ENCODE results near the gene CTRL. TPM values are rescaled to one million over a fixed set of nuclear protein-coding genes. Genes with fewer than 3 reads are reported as not detected.

The CTRL gene
- 1.9 TPM for polyA plus RNA-seq (2013, experiment 1 of 2)
- 1.7 TPM for polyA plus RNA-seq (2013, experiment 2 of 2)

DNA sequence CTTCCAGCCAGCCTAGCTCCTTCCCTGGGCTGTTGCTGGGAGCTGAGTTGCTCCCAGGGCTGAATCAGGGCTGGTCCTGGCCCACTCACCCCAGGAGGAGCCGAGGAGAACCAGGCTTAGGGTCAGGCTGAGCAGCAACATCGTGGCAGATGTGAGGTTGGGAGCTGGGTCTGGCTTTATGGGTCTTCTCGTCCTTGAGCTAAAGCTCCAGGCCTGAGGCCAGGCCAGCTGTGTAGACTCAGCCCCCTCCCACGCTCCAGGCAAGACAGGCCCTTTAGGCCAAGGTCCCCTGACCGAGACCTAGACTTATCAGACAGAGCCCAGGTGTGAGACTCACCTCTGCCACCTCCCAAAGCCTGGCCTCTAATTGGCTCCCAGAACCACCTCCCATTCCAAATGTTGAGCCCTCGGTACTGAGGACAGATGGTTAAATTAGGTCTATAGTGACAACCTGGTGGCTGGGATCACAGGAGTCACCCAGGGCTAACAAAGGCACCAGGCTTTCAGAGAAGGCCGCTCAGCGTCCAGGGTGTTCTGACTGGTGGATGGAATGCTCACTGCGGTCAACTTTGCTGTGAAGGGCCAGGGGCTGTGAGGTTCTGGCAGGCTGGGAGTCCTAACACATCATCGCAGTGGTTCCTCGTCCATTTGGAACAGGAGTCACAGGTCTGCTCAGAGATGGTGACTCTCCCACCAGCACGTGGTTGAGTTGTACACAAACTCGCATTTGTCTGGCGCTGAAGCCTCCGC is at the start of gene CTRL:
Gene CTRL, minus strand, starts transcription at position 151 of the 750 bp plus-strand sequence. Its CDS starts 10 bp downstream, at position 141.
- H2AK5ac ChIP-seq (ENCODE audit: low read length): no peak within 1 kb of the TSS
- peak; percentile 71 for DNase-seq
- no peaks in the 10 kb centered on the region for H3K27me3 ChIP-seq (ENCODE audit: insufficient read depth, low read length, poor library complexity)
- H3K27ac ChIP-seq (ENCODE audit: low read depth, low read length): no peak within 1 kb of the TSS
- peaks cover 9% of the 10 kb centered on the region for H3K4me1 ChIP-seq (ENCODE audit: control insufficient read depth, low read depth, low read length)
- no peak within 1 kb of the TSS for H4K8ac ChIP-seq (ENCODE audit: low read depth, low read length)
- peaks cover 2% of the 10 kb centered on the region for H3K36me3 ChIP-seq (ENCODE audit: control insufficient read depth, insufficient read depth, low read length)
- H3K79me1 ChIP-seq (ENCODE audit: low read length): peaks cover 4% of the 10 kb centered on the region
- H4K5ac ChIP-seq (ENCODE audit: low read length): no peak within 1 kb of the TSS
- H3K4me2 ChIP-seq (ENCODE audit: low read length): no peak within 1 kb of the TSS
- no peak within 1 kb of the TSS for H3K9ac ChIP-seq (ENCODE audit: low read length)
- no peak within 1 kb of the TSS for H3K23ac ChIP-seq (ENCODE audit: low read length)
- H2BK5ac ChIP-seq (ENCODE audit: low read length): no peak within 1 kb of the TSS
- H2BK120ac ChIP-seq (ENCODE audit: low read depth, low read length): no peak within 1 kb of the TSS
- H3K18ac ChIP-seq (ENCODE audit: low read length): no peak within 1 kb of the TSS
- H3K79me2 ChIP-seq (ENCODE audit: control insufficient read depth, insufficient read depth, low read length): no peaks in the 10 kb centered on the region
- H3K4me3 ChIP-seq (ENCODE audit: low read length): no peak within 1 kb of the TSS
- H3K56ac ChIP-seq (ENCODE audit: low read length): peak within 1 kb of the TSS; percentile 56
- H2BK15ac ChIP-seq (replicated peaks; ENCODE audit: low read depth): no peak within 1 kb of the TSS
- WGBS (ENCODE audit: extremely low coverage, insufficient coverage, low lambda C conversion rate): no CpG with 5 or more reads among the region's 15 CpGs
- no peak within 1 kb of the TSS for H3K4ac ChIP-seq (ENCODE audit: low read depth, low read length)

DNA sequence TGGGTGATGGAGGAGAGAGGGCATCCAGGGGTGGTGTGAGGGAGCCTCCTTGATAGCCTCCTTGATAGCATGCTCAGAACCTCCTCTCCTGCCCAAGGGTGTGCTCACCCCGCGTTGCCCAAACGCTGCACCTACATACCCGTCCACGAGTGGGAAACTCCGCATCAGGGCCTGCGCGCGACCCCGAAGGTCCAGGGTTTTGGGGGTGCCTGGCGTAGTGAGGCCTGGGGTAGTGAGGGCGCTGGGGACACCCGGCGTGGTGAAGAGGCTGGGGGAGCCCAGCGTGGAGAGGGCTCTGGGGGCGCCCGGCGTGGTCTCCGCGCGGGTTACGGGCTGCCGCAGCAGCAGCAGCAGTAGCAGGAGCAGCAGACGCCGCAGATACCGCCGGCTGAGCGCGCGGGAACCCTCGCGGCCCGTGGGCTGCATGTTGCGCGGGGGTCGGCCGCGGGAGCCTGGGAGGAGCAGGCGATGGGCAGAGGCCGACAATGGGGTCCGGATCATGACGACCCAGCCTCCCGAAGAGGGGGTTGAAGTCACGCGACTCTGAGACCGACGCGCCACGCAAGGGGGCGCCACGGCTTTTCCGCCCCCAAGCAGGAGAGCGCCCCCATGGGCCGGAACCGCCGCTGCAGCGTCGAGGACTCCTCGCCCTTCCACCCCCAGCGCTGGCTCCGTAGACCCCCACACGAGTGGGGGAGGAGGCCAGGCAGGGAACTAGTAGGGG is 48.5 kb upstream of the CTRL start, which contains the start of gene DPEP3:
Gene DPEP3, minus strand, starts transcription at position 545 of the 724 bp plus-strand sequence. Its CDS starts 119 bp downstream, at position 426.
- Histone ChIP-seq H3K4ac (ENCODE audit: low read depth, low read length) (no peak within 1 kb of the TSS), H3K23ac (ENCODE audit: low read length) (no peak within 1 kb of the TSS), H3K4me1 (ENCODE audit: control insufficient read depth, low read depth, low read length) (no peaks in the 10 kb centered on the region), H3K4me3 (ENCODE audit: low read length) (no peak within 1 kb of the TSS), H3K4me2 (ENCODE audit: low read length) (no peak within 1 kb of the TSS), H3K27ac (ENCODE audit: low read depth, low read length) (no peak within 1 kb of the TSS), H3K36me3 (ENCODE audit: control insufficient read depth, insufficient read depth, low read length) (no peaks in the 10 kb centered on the region), H3K79me1 (ENCODE audit: low read length) (no peaks in the 10 kb centered on the region), H3K18ac (ENCODE audit: low read length) (no peak within 1 kb of the TSS), H2AK5ac (ENCODE audit: low read length) (no peak within 1 kb of the TSS), H3K79me2 (ENCODE audit: control insufficient read depth, insufficient read depth, low read length) (no peaks in the 10 kb centered on the region), H2BK15ac (replicated peaks; ENCODE audit: low read depth) (no peak within 1 kb of the TSS), H2BK5ac (ENCODE audit: low read length) (no peak within 1 kb of the TSS), H3K56ac (ENCODE audit: low read length) (peak within 1 kb of the TSS; percentile 18), H2BK120ac (ENCODE audit: low read depth, low read length) (no peak within 1 kb of the TSS), H3K27me3 (ENCODE audit: insufficient read depth, low read length, poor library complexity) (no peaks in the 10 kb centered on the region), H4K8ac (ENCODE audit: low read depth, low read length) (no peak within 1 kb of the TSS), H3K9ac (ENCODE audit: low read length) (peak within 1 kb of the TSS; percentile 19), H4K5ac (ENCODE audit: low read length) (no peak within 1 kb of the TSS)
- no CpG with 5 or more reads among the region's 62 CpGs for WGBS (ENCODE audit: extremely low coverage, insufficient coverage, low lambda C conversion rate)
- DNase-seq: peak; percentile 61

DNA sequence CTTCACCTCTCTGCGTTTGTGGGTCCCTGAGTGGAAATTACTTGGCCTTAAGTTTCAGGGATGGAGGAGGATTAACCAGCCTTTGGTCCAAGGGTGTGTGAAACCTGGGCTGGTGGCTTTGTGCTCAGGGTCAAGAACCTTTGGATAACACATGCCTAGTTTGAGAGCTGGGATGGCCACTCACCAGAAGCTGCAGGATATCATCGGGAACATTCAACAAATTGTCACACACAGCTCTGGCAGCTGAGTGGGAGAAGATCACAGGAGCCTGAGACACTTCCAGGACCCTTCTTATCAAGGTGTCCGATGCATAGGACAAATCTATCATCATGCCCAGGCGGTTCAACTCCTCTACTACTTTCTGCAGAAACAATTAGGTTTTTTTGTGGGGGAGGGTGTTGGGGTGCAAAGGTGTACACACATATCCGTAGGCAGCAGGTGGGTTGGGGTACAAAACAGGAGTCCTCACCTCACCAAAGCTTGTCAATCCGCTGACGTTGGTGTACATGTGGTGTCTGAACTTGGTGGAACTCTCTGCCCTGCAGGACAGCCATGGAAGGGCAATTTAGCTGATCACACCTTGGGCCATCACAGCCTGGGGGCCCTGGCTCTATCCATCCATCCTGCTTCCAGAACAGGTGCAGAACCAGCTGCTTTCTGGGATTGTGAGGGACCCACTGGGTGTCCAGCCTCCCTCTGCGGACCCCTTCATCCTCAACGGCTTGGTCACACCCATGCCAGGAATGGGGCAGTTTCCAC is 46.0 kb upstream of the CTRL start:
- H2BK120ac ChIP-seq (ENCODE audit: low read depth, low read length): no peak overlapping the region
- no peak overlapping the region for H3K9ac ChIP-seq (ENCODE audit: low read length)
- no CpG with 5 or more reads among the region's 9 CpGs for WGBS (ENCODE audit: extremely low coverage, insufficient coverage, low lambda C conversion rate)
- H3K4me1 ChIP-seq (ENCODE audit: control insufficient read depth, low read depth, low read length): no peaks in the 10 kb centered on the region
- H3K18ac ChIP-seq (ENCODE audit: low read length): no peak overlapping the region
- H3K27me3 ChIP-seq (ENCODE audit: insufficient read depth, low read length, poor library complexity): no peaks in the 10 kb centered on the region
- no peak overlapping the region for H2BK15ac ChIP-seq (replicated peaks; ENCODE audit: low read depth)
- H2AK5ac ChIP-seq (ENCODE audit: low read length): no peak overlapping the region
- no peak overlapping the region for H4K5ac ChIP-seq (ENCODE audit: low read length)
- no peak for DNase-seq
- no peak overlapping the region for H3K4me2 ChIP-seq (ENCODE audit: low read length)
- no peak overlapping the region for H3K4me3 ChIP-seq (ENCODE audit: low read length)
- no peak overlapping the region for H3K23ac ChIP-seq (ENCODE audit: low read length)
- H3K79me2 ChIP-seq (ENCODE audit: control insufficient read depth, insufficient read depth, low read length): no peaks in the 10 kb centered on the region
- no peaks in the 10 kb centered on the region for H3K79me1 ChIP-seq (ENCODE audit: low read length)
- no peak overlapping the region for H3K4ac ChIP-seq (ENCODE audit: low read depth, low read length)
- H3K36me3 ChIP-seq (ENCODE audit: control insufficient read depth, insufficient read depth, low read length): no peaks in the 10 kb centered on the region
- no peak overlapping the region for H3K27ac ChIP-seq (ENCODE audit: low read depth, low read length)
- no peak overlapping the region for H3K56ac ChIP-seq (ENCODE audit: low read length)
- no peak overlapping the region for H4K8ac ChIP-seq (ENCODE audit: low read depth, low read length)
- H2BK5ac ChIP-seq (ENCODE audit: low read length): no peak overlapping the region

DNA sequence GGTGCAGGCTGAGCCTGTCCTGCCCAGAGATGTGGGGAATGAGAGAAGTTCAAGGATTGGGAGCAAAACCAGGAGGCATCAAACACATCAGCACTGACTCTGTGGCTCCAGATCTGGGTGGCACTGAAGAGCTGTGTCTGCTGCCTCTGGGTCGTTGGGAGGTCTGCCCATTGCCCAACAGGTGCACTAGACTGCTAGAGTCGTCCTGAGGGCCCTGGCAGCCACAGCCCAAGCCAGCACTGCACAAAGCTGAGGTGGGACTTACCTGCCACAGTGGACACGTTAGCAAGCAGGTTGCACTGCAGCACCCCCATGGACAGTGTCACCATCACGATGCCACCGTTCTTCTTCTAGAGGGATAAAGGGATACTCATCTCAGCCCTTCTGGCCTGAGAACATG is 45.3 kb upstream of the CTRL start:
- DNase-seq: no peak
- H2AK5ac ChIP-seq (ENCODE audit: low read length): no peak overlapping the region
- no CpG with 5 or more reads among the region's 5 CpGs for WGBS (ENCODE audit: extremely low coverage, insufficient coverage, low lambda C conversion rate)
- H3K18ac ChIP-seq (ENCODE audit: low read length): no peak overlapping the region
- H3K36me3 ChIP-seq (ENCODE audit: control insufficient read depth, insufficient read depth, low read length): no peaks in the 10 kb centered on the region
- H2BK15ac ChIP-seq (replicated peaks; ENCODE audit: low read depth): no peak overlapping the region
- no peaks in the 10 kb centered on the region for H3K79me2 ChIP-seq (ENCODE audit: control insufficient read depth, insufficient read depth, low read length)
- H4K5ac ChIP-seq (ENCODE audit: low read length): no peak overlapping the region
- no peak overlapping the region for H3K56ac ChIP-seq (ENCODE audit: low read length)
- no peaks in the 10 kb centered on the region for H3K4me1 ChIP-seq (ENCODE audit: control insufficient read depth, low read depth, low read length)
- H3K27me3 ChIP-seq (ENCODE audit: insufficient read depth, low read length, poor library complexity): no peaks in the 10 kb centered on the region
- no peak overlapping the region for H3K4me2 ChIP-seq (ENCODE audit: low read length)
- no peaks in the 10 kb centered on the region for H3K79me1 ChIP-seq (ENCODE audit: low read length)
- no peak overlapping the region for H3K23ac ChIP-seq (ENCODE audit: low read length)
- no peak overlapping the region for H4K8ac ChIP-seq (ENCODE audit: low read depth, low read length)
- H3K4me3 ChIP-seq (ENCODE audit: low read length): no peak overlapping the region
- no peak overlapping the region for H3K4ac ChIP-seq (ENCODE audit: low read depth, low read length)
- H2BK120ac ChIP-seq (ENCODE audit: low read depth, low read length): no peak overlapping the region
- no peak overlapping the region for H2BK5ac ChIP-seq (ENCODE audit: low read length)
- H3K27ac ChIP-seq (ENCODE audit: low read depth, low read length): no peak overlapping the region
- no peak overlapping the region for H3K9ac ChIP-seq (ENCODE audit: low read length)

DNA sequence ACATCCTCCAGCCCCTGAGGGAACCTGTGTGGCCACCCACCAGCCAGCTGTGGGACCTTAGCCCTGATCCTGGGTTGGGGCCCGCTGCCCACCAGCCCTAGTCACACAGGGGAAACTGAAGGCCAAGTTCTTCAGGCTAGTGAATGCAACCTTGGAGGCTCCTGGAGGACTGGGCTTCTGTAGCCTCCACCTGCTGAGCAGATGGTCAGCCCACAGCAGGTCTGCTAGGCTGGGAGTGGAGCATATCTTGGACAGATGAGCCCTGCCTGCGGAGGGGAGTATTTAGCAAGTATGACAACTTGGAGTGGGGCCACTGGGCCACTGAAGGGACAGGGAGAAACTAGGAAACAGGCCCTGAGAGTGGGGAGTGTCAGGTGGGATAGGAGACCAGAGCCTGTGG is 44.5 kb upstream of the CTRL start:
- no peak overlapping the region for H3K4me3 ChIP-seq (ENCODE audit: low read length)
- no peak overlapping the region for H3K56ac ChIP-seq (ENCODE audit: low read length)
- H3K79me1 ChIP-seq (ENCODE audit: low read length): no peaks in the 10 kb centered on the region
- H2BK15ac ChIP-seq (replicated peaks; ENCODE audit: low read depth): no peak overlapping the region
- no peak overlapping the region for H2BK120ac ChIP-seq (ENCODE audit: low read depth, low read length)
- no peaks in the 10 kb centered on the region for H3K4me1 ChIP-seq (ENCODE audit: control insufficient read depth, low read depth, low read length)
- no peak overlapping the region for H3K4me2 ChIP-seq (ENCODE audit: low read length)
- H3K79me2 ChIP-seq (ENCODE audit: control insufficient read depth, insufficient read depth, low read length): no peaks in the 10 kb centered on the region
- H4K5ac ChIP-seq (ENCODE audit: low read length): no peak overlapping the region
- H3K9ac ChIP-seq (ENCODE audit: low read length): no peak overlapping the region
- H4K8ac ChIP-seq (ENCODE audit: low read depth, low read length): no peak overlapping the region
- DNase-seq: no peak
- no peaks in the 10 kb centered on the region for H3K36me3 ChIP-seq (ENCODE audit: control insufficient read depth, insufficient read depth, low read length)
- no peaks in the 10 kb centered on the region for H3K27me3 ChIP-seq (ENCODE audit: insufficient read depth, low read length, poor library complexity)
- no peak overlapping the region for H3K23ac ChIP-seq (ENCODE audit: low read length)
- H3K18ac ChIP-seq (ENCODE audit: low read length): no peak overlapping the region
- H2AK5ac ChIP-seq (ENCODE audit: low read length): no peak overlapping the region
- no CpG with 5 or more reads among the region's 2 CpGs for WGBS (ENCODE audit: extremely low coverage, insufficient coverage, low lambda C conversion rate)
- no peak overlapping the region for H3K4ac ChIP-seq (ENCODE audit: low read depth, low read length)
- no peak overlapping the region for H2BK5ac ChIP-seq (ENCODE audit: low read length)
- no peak overlapping the region for H3K27ac ChIP-seq (ENCODE audit: low read depth, low read length)
